Gastroesophageal sphincter (tissue), 3 donors: ENCODE results near the gene MPC1.

ENCODE experiments used
- CTCF ChIP-seq, 4 experiments: fragments of 200-600 bp in 2 of 4; fragments of 450-650 bp in 2 of 4; sonication (generic) in 1 of 4; IDR thresholded peaks; one replicate each; pipeline ENCODE4 v1.5.1; 2017 to 2019; ENCODE audit warnings: antibody characterized with exemption in 4 of 4, mild to moderate bottlenecking in 2 of 4, moderate library complexity in 2 of 4
- POLR2A ChIP-seq, 2 donors: fragments of 450-650 bp; IDR thresholded peaks; one replicate each; pipeline ENCODE4 v1.6.1; 2017; ENCODE audit warnings: antibody characterized with exemption in 2 of 2, mild to moderate bottlenecking in 2 of 2, moderate library complexity in 1 of 2

- TF ChIP-seq POLR2A (IDR thresholded peaks at IDR 0.05) = no peak
- no peak for TF ChIP-seq CTCF (IDR thresholded peaks at IDR 0.05)
Measured at GRCh38 chr6:166369782-166370181, 13.0 kb downstream of the MPC1 start.
